GM12875 (cell line): Measurements from ENCODE around the gene SPDYE1.

Experiments
- H3K4me3 ChIP-seq: one replicate; pipeline ENCODE4 v1.5.1; 2011; ENCODE audit warnings: low read depth, low read length, control low read depth
- CTCF ChIP-seq: IDR thresholded peaks from 2 replicates; pipeline ENCODE4 v1.5.1; 2011; ENCODE audit warnings: low read depth, mild to moderate bottlenecking, control low read depth, inconsistent platforms, low read length, moderate library complexity, borderline replicate concordance; ENCODE audit not compliant: insufficient read depth

Gene SPDYE1

GRCh38 chr7:44057181-44057848, 59.6 kb downstream of the SPDYE1 start:
- no peak overlapping the region for H3K4me3 ChIP-seq
- TF ChIP-seq CTCF = no peak

GRCh38 chr7:44057849-44058758, 60.4 kb downstream of the SPDYE1 start:
- no peak overlapping the region for H3K4me3 ChIP-seq
- TF ChIP-seq CTCF = no peak

- no peak for TF ChIP-seq CTCF
- no peak overlapping the region for H3K4me3 ChIP-seq
Measured at GRCh38 chr7:44058759-44059218, 61.1 kb downstream of the SPDYE1 start.

- no peak for TF ChIP-seq CTCF
- H3K4me3 ChIP-seq = no peak overlapping the region
Measured at GRCh38 chr7:44059219-44060090, 61.8 kb downstream of the SPDYE1 start.
